WTC11 (cell line): Measurements from ENCODE around the gene CC2D1A. TPM values are rescaled to one million over a fixed set of nuclear protein-coding genes. Genes with fewer than 3 reads are reported as not detected.

Experiments used
- ATAC-seq: fragments of 200-7000 bp; cut with Tn5 transposase; 2 replicates; pipeline ENCODE4 v1.10.0; 2021; ENCODE audit warnings: mild to moderate bottlenecking, moderate library complexity
- CTCF ChIA-PET: fragments of 300-600 bp; sonication (Branson Sonifier 250); formaldehyde crosslinking; loops from one replicate; lab custom pipeline; 2021; ENCODE audit warnings: antibody characterized with exemption; lab: Charles Lee
- POLR2A ChIA-PET: fragments of 350-600 bp; sonication (Branson Sonifier 250); formaldehyde crosslinking; loops from one replicate; lab custom pipeline; 2021; ENCODE audit warnings: antibody characterized with exemption; lab: Charles Lee
- DNase-seq: peaks from one replicate; pipeline ENCODE4 v3.0.0; 2021; ENCODE audit warnings: low spot score
- H3K27ac Mint-ChIP-seq: 2 replicates; pipeline ENCODE4 v1.8.0; 2021; ENCODE audit warnings: mixed read lengths
- H3K27me3 Mint-ChIP-seq: 2 replicates; pipeline ENCODE4 v1.8.0; 2021; ENCODE audit warnings: low read depth, mild to moderate bottlenecking, moderate library complexity, mixed read lengths
- H3K36me3 Mint-ChIP-seq: 2 replicates; pipeline ENCODE4 v1.8.0; 2021; ENCODE audit warnings: mixed read lengths
- H3K4me1 Mint-ChIP-seq: 2 replicates; pipeline ENCODE4 v1.8.0; 2022; ENCODE audit warnings: mixed read lengths
- H3K4me3 Mint-ChIP-seq: 2 replicates; pipeline ENCODE4 v1.8.0; 2021; ENCODE audit warnings: mild to moderate bottlenecking, moderate library complexity, mixed read lengths
- H3K9me3 Mint-ChIP-seq: 2 replicates; pipeline ENCODE4 v1.8.0; 2021; ENCODE audit warnings: mixed read lengths
- ATF2 ChIP-seq: sonication (generic); formaldehyde crosslinking; IDR thresholded peaks from 2 replicates; pipeline ENCODE4 v1.8.1; 2022; ENCODE audit warnings: low read depth, missing genetic modification reagents, borderline replicate concordance
- ATF3 ChIP-seq: sonication (generic); formaldehyde crosslinking; conservative IDR thresholded peaks from 2 replicates; pipeline ENCODE4 v1.8.1; 2022; ENCODE audit warnings: mild to moderate bottlenecking, missing genetic modification reagents
- CREM ChIP-seq: sonication (generic); formaldehyde crosslinking; IDR thresholded peaks from 2 replicates; pipeline ENCODE4 v1.8.1; 2022; ENCODE audit warnings: mild to moderate bottlenecking, missing genetic modification reagents, moderate library complexity
- ETV6 ChIP-seq: sonication (generic); formaldehyde crosslinking; IDR thresholded peaks from 2 replicates; pipeline ENCODE4 v1.8.1; 2022; ENCODE audit warnings: mild to moderate bottlenecking, missing genetic modification reagents
- FOXK1 ChIP-seq: sonication (generic); formaldehyde crosslinking; IDR thresholded peaks from 2 replicates; pipeline ENCODE4 v1.8.0; 2022; ENCODE audit warnings: mild to moderate bottlenecking, moderate library complexity, missing genetic modification reagents
- GABPB1 ChIP-seq: sonication (generic); formaldehyde crosslinking; IDR thresholded peaks from 2 replicates; pipeline ENCODE4 v1.8.1; 2023; ENCODE audit warnings: mild to moderate bottlenecking, missing genetic modification reagents
- MYBL2 ChIP-seq: sonication (generic); formaldehyde crosslinking; IDR thresholded peaks from 2 replicates; pipeline ENCODE4 v1.8.1; 2023; ENCODE audit warnings: mild to moderate bottlenecking, moderate library complexity, missing genetic modification reagents
- NR2C2 ChIP-seq: sonication (generic); formaldehyde crosslinking; IDR thresholded peaks from 2 replicates; pipeline ENCODE4 v1.8.0; 2022; ENCODE audit warnings: mild to moderate bottlenecking, missing genetic modification reagents
- OVOL2 ChIP-seq: fragments of 250-450 bp; sonication (Bioruptor Pico); IDR thresholded peaks from 2 replicates; pipeline ENCODE4 v1.9.0; 2021; ENCODE audit warnings: mild to moderate bottlenecking, borderline replicate concordance
- RELA ChIP-seq: sonication (generic); formaldehyde crosslinking; IDR thresholded peaks from 2 replicates; pipeline ENCODE4 v1.8.1; 2022; ENCODE audit warnings: missing genetic modification reagents, mild to moderate bottlenecking, borderline replicate concordance
- TEAD1 ChIP-seq: sonication (generic); formaldehyde crosslinking; IDR thresholded peaks from 2 replicates; pipeline ENCODE4 v1.8.0; 2022; ENCODE audit warnings: mild to moderate bottlenecking, missing genetic modification reagents
- TP53 ChIP-seq: sonication (generic); formaldehyde crosslinking; IDR thresholded peaks from 2 replicates; pipeline ENCODE4 v1.8.1; 2023; ENCODE audit warnings: mild to moderate bottlenecking, missing genetic modification reagents
- ZNF423 ChIP-seq: fragments of 250-450 bp; sonication (Bioruptor Pico); IDR thresholded peaks from 2 replicates; pipeline ENCODE4 v2.1.2; 2022; ENCODE audit warnings: mild to moderate bottlenecking, moderate library complexity
- total RNA-seq: library from RNA; stranded (reverse); gene quantifications from 3 replicates; pipeline ENCODE4 v1.2.3, GENCODE V29; 2021
- TF ChIP-seq, protein P1 (sequence below): sonication (generic); formaldehyde crosslinking; IDR thresholded peaks from 2 replicates; pipeline ENCODE4 v1.8.0; 2022; ENCODE audit warnings: mild to moderate bottlenecking, missing genetic modification reagents
- TF ChIP-seq, protein P2 (sequence below): sonication (generic); formaldehyde crosslinking; IDR thresholded peaks from 2 replicates; pipeline ENCODE4 v1.8.0; 2023; ENCODE audit warnings: missing genetic modification reagents, mild to moderate bottlenecking, borderline replicate concordance

The CC2D1A gene
- total RNA-seq, 1 experiment from 2014 or later: 44.2 TPM

- TF ChIP-seq, protein P1, sequence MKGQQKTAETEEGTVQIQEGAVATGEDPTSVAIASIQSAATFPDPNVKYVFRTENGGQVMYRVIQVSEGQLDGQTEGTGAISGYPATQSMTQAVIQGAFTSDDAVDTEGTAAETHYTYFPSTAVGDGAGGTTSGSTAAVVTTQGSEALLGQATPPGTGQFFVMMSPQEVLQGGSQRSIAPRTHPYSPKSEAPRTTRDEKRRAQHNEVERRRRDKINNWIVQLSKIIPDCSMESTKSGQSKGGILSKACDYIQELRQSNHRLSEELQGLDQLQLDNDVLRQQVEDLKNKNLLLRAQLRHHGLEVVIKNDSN (CRISPR knock-in tag): no peak
- TF ChIP-seq OVOL2 (CRISPR knock-in tag) (no peak), FOXK1 (no peak), NR2C2 (no peak), ATF3 (no peak), ZNF423 (no peak), MYBL2 (no peak), ETV6 (CRISPR knock-in tag) (no peak), RELA (CRISPR knock-in tag) (no peak), ATF2 (CRISPR knock-in tag) (no peak)
- H3K4me3 Mint-ChIP-seq: no peak overlapping the region
- H3K27me3 Mint-ChIP-seq: peaks cover 20% of the 10 kb centered on the region
- POLR2A ChIA-PET: no interaction called here
- CTCF ChIA-PET: interaction anchor here (0.6 to 2.2 kb wide), 14 partner anchors 9 to 569 kb away, joined by 3 to 12 read pairs (median 4); no protein-coding TSS in a partner anchor
- no peak overlapping the region for H3K27ac Mint-ChIP-seq
- H3K36me3 Mint-ChIP-seq: no peaks in the 10 kb centered on the region
- peaks cover 9% of the 10 kb centered on the region for H3K4me1 Mint-ChIP-seq
- ATAC-seq: no peak; the same call in 1 of the 2 replicates
- no peaks in the 10 kb centered on the region for H3K9me3 Mint-ChIP-seq
- DNase-seq: no peak
Observed at GRCh38 chr19:13902993-13903555, 2.9 kb upstream of the CC2D1A start.

DNA sequence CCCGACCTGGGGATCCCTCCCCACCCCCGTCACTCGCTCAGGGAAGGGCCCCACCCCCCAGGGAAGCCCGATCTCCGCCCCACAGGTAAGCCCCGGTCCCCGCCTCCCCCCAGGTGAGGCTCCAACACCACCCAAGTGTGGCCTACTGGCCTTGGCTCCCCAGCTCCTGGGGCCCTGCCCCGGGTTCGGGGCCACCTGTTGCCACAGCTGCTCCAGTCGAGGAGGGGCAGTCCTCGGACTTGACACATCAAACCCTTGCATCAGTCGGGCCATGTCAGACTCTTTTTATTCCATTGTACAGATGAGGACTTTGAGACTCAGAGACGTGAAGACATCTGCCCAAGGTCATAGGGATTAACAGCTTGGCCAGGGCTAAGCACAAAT lies 512 bp downstream of the CC2D1A start:
- Mint-ChIP-seq H3K4me1 (peaks cover 9% of the 10 kb centered on the region), H3K27ac (peak overlapping the region; percentile 27), H3K27me3 (peaks cover 20% of the 10 kb centered on the region), H3K36me3 (peaks cover 13% of the 10 kb centered on the region), H3K9me3 (no peaks in the 10 kb centered on the region), H3K4me3 (peak overlapping the region; percentile 82)
- peak; percentile 9 for ATAC-seq
- CTCF ChIA-PET: interaction anchor here (0.7 to 1.5 kb wide), 11 partner anchors 12 to 165 kb away, joined by 3 to 8 read pairs (median 4); partner anchors contain the start of genes DCAF15, IL27RA and MISP3
- POLR2A ChIA-PET: no interaction called here
- no peak for DNase-seq
- no peak for TF ChIP-seq TP53 (CRISPR knock-in tag)
- TF ChIP-seq GABPB1 (CRISPR knock-in tag): peak; percentile 55; the same call in 1 of the 2 replicates
- no peak for TF ChIP-seq CREM
- TF ChIP-seq, protein P2, sequence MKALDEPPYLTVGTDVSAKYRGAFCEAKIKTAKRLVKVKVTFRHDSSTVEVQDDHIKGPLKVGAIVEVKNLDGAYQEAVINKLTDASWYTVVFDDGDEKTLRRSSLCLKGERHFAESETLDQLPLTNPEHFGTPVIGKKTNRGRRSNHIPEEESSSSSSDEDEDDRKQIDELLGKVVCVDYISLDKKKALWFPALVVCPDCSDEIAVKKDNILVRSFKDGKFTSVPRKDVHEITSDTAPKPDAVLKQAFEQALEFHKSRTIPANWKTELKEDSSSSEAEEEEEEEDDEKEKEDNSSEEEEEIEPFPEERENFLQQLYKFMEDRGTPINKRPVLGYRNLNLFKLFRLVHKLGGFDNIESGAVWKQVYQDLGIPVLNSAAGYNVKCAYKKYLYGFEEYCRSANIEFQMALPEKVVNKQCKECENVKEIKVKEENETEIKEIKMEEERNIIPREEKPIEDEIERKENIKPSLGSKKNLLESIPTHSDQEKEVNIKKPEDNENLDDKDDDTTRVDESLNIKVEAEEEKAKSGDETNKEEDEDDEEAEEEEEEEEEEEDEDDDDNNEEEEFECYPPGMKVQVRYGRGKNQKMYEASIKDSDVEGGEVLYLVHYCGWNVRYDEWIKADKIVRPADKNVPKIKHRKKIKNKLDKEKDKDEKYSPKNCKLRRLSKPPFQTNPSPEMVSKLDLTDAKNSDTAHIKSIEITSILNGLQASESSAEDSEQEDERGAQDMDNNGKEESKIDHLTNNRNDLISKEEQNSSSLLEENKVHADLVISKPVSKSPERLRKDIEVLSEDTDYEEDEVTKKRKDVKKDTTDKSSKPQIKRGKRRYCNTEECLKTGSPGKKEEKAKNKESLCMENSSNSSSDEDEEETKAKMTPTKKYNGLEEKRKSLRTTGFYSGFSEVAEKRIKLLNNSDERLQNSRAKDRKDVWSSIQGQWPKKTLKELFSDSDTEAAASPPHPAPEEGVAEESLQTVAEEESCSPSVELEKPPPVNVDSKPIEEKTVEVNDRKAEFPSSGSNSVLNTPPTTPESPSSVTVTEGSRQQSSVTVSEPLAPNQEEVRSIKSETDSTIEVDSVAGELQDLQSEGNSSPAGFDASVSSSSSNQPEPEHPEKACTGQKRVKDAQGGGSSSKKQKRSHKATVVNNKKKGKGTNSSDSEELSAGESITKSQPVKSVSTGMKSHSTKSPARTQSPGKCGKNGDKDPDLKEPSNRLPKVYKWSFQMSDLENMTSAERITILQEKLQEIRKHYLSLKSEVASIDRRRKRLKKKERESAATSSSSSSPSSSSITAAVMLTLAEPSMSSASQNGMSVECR (CRISPR knock-in tag): no peak
- no peak for TF ChIP-seq ATF3

DNA sequence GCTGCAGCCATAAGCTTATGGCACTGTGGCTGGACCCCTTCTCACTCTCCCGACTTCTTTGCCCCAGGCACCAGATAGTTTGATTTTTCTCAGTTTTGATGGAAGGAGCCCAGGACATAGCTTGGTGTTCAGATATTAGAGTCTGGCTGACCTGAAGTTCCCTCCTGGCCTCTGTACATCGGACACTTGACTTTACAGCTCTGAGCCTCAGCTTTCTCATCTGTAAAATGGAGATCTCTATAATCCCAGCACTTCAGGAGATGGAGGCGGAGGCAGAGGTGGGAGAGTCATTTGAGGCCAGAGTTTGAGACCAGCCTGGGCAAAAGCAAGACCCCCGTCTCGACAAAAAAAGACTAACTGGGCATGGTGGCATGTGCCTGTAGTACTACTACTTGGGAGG lies 909 bp downstream of the CC2D1A start:
- H3K4me1 Mint-ChIP-seq: peaks cover 9% of the 10 kb centered on the region
- ChIA-PET CTCF (interaction anchor here (0.7 to 1.5 kb wide), 11 partner anchors 11 to 165 kb away, joined by 3 to 8 read pairs (median 4); partner anchors contain the start of genes DCAF15, IL27RA and MISP3), POLR2A (interaction anchor here (0.6 kb wide), 1 partner anchor 230 kb away, joined by 3 read pairs; no protein-coding TSS in a partner anchor)
- peak overlapping the region; percentile 82 for H3K4me3 Mint-ChIP-seq
- peaks cover 13% of the 10 kb centered on the region for H3K36me3 Mint-ChIP-seq
- ATAC-seq (no peak), DNase-seq (no peak)
- H3K27me3 Mint-ChIP-seq: peaks cover 20% of the 10 kb centered on the region
- no peaks in the 10 kb centered on the region for H3K9me3 Mint-ChIP-seq
- no peak for TF ChIP-seq TEAD1 (CRISPR knock-in tag)
- TF ChIP-seq, all 79 proteins: peak for 0
- peak overlapping the region; percentile 27 for H3K27ac Mint-ChIP-seq
